NK-92 treated with Interleukin-12 subunit alpha and Interleukin-12 subunit beta, amount 100 ng/mL, for 24 hours (cell line): ENCODE measurements around the gene NOS3.
"Not testable (repeated sequence)": the region's sequence is repeated elsewhere in the genome, so short reads cannot be mapped to it uniquely, and the experiment has no call there.

Source experiments
- DNase-seq: peaks from one replicate; lab custom pipeline; 2025; lab: John Stamatoyannopoulos, UW

Gene NOS3

GRCh38 chr7:151017370-151017952 lies 26.6 kb downstream of the NOS3 start:
- no peak for DNase-seq

- DNase-seq: no peak
Measured at GRCh38 chr7:151017953-151018420, 27.2 kb downstream of the NOS3 start.

- DNase-seq: no peak
Measured at GRCh38 chr7:151018421-151019129, 27.8 kb downstream of the NOS3 start.

GRCh38 chr7:151019130-151019447 lies 28.3 kb downstream of the NOS3 start:
- no peak for DNase-seq

GRCh38 chr7:151020231-151020630 lies 29.4 kb downstream of the NOS3 start:
- DNase-seq: no peak

- DNase-seq: no peak
Measured at GRCh38 chr7:151023232-151023631, 32.4 kb downstream of the NOS3 start.

- DNase-seq: no peak
Measured at GRCh38 chr7:151024435-151025056, 33.7 kb downstream of the NOS3 start, which contains the start of gene ATG9B. Gene ATG9B, minus strand, starts transcription at chr7:151024494. Its CDS starts 71 bp downstream, at chr7:151024423.

- DNase-seq: no peak
Measured at GRCh38 chr7:151025924-151026671, 35.3 kb downstream of the NOS3 start.

- DNase-seq: not testable (repeated sequence)
Measured at GRCh38 chr7:151026771-151027727, 36.2 kb downstream of the NOS3 start.

GRCh38 chr7:151027728-151028130 lies 36.9 kb downstream of the NOS3 start:
- DNase-seq: not testable (repeated sequence)

GRCh38 chr7:151028131-151028947 lies 37.5 kb downstream of the NOS3 start, which contains the start of gene ABCB8:
Gene ABCB8, plus strand, starts transcription at chr7:151028450. Its CDS starts 66 bp downstream, at chr7:151028516.
- DNase-seq: peak; percentile 98

GRCh38 chr7:151028948-151029501 lies 38.2 kb downstream of the NOS3 start:
- DNase-seq: no peak

- DNase-seq: no peak
Measured at GRCh38 chr7:151031011-151031410, 40.2 kb downstream of the NOS3 start.

- no peak for DNase-seq
Measured at GRCh38 chr7:151032936-151033863, 42.4 kb downstream of the NOS3 start.

- no peak for DNase-seq
Measured at GRCh38 chr7:151033864-151034249, 43.0 kb downstream of the NOS3 start.

GRCh38 chr7:151034312-151035025 lies 43.7 kb downstream of the NOS3 start:
- no peak for DNase-seq

- DNase-seq: no peak
Measured at GRCh38 chr7:151035026-151035717, 44.4 kb downstream of the NOS3 start.

- DNase-seq: no peak
Measured at GRCh38 chr7:151035902-151036301, 45.1 kb downstream of the NOS3 start.
